ENCODE results near the gene NACC1.

DNA sequence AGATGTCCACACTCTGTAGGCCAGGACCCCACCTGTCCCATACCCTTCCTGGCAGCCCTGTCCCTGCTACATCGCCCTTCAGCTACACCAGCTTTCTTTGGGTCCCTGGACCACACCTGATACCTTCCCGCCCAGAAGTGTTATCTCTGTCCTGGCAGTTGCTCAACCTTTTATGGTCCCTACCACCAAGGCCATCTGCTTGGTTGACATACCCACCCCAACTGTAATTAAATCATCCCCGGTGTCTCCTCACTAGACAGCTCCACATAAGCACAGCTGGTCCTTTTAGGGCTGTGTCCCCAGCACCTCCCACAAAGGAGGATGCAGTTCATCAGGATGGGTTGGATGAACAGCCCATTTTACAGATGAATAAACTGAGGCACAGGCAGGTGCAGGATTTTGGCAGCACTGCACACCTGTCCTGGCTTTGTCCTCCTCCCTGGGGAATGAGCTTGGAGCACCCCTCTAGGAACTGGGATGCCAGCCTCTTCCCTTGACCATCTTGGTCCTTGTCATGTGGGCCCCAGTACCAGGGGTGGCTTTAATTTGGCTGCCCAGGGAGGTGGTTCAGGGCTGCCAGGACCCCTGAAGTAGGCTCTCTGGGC lies 12.9 kb downstream of the NACC1 start:
- TF ChIP-seq FOXA1 (IDR thresholded peaks at IDR 0.05) (no peak), FOXK2 (IDR thresholded peaks at IDR 0.05) (no peak), SP1 (IDR thresholded peaks at IDR 0.05) (no peak), ARNT (IDR thresholded peaks at IDR 0.05) (no peak), HDGF (IDR thresholded peaks at IDR 0.05; ENCODE audit: borderline replicate concordance) (no peak), ZNF384 (IDR thresholded peaks at IDR 0.05) (no peak), LEF1 (IDR thresholded peaks at IDR 0.05; ENCODE audit: borderline replicate concordance) (no peak), SUZ12 (IDR thresholded peaks at IDR 0.05) (no peak), BHLHE40 (IDR thresholded peaks at IDR 0.05; ENCODE audit: borderline replicate concordance) (no peak), FOXM1 (IDR thresholded peaks at IDR 0.05; ENCODE audit: borderline replicate concordance) (no peak), ELF4 (IDR thresholded peaks at IDR 0.05) (no peak), NFRKB (IDR thresholded peaks at IDR 0.05) (no peak), CTBP1 (IDR thresholded peaks at IDR 0.05; ENCODE audit: borderline replicate concordance) (no peak)
- TF ChIP-seq, protein P1, sequence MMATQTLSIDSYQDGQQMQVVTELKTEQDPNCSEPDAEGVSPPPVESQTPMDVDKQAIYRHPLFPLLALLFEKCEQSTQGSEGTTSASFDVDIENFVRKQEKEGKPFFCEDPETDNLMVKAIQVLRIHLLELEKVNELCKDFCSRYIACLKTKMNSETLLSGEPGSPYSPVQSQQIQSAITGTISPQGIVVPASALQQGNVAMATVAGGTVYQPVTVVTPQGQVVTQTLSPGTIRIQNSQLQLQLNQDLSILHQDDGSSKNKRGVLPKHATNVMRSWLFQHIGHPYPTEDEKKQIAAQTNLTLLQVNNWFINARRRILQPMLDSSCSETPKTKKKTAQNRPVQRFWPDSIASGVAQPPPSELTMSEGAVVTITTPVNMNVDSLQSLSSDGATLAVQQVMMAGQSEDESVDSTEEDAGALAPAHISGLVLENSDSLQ (IDR thresholded peaks at IDR 0.05) = no peak

Data from HEK293T (cell line).